ENCODE measurements around the gene SFR1.

The SFR1 gene

GRCh38 chr10:104104418-104104817 is 17.6 kb upstream of the SFR1 start:
- in situ Hi-C loops (cut with MboI; ENCODE audit: low sequenced_read_pairs) = no loop called here

GRCh38 chr10:104104926-104105325 is 17.0 kb upstream of the SFR1 start:
- in situ Hi-C loops (cut with MboI; ENCODE audit: low sequenced_read_pairs) = no loop called here

- in situ Hi-C loops (cut with MboI; ENCODE audit: low sequenced_read_pairs) = no loop called here
Observed at GRCh38 chr10:104109908-104110662, 11.9 kb upstream of the SFR1 start.

- in situ Hi-C loops (cut with MboI; ENCODE audit: low sequenced_read_pairs) = no loop called here
Observed at GRCh38 chr10:104113376-104113956, 8.5 kb upstream of the SFR1 start.

- in situ Hi-C loops (cut with MboI; ENCODE audit: low sequenced_read_pairs) = no loop called here
Observed at GRCh38 chr10:104117839-104118323, 4.1 kb upstream of the SFR1 start.

GRCh38 chr10:104119996-104120395 is 2.0 kb upstream of the SFR1 start:
- in situ Hi-C loops (cut with MboI; ENCODE audit: low sequenced_read_pairs) = no loop called here

- in situ Hi-C loops (cut with MboI; ENCODE audit: low sequenced_read_pairs) = no loop called here
Observed at GRCh38 chr10:104120512-104120902, 1.5 kb upstream of the SFR1 start.

- in situ Hi-C loops (cut with MboI; ENCODE audit: low sequenced_read_pairs) = no loop called here
Observed at GRCh38 chr10:104120903-104121484, 977 bp upstream of the SFR1 start.

GRCh38 chr10:104122225-104123107 is 495 bp downstream of the SFR1 start:
- in situ Hi-C loops (cut with MboI; ENCODE audit: low sequenced_read_pairs) = no loop called here

GRCh38 chr10:104123397-104123796 is 1.4 kb downstream of the SFR1 start:
- in situ Hi-C loops (cut with MboI; ENCODE audit: low sequenced_read_pairs) = no loop called here

- in situ Hi-C loops (cut with MboI; ENCODE audit: low sequenced_read_pairs) = no loop called here
Observed at GRCh38 chr10:104127411-104127810, 5.4 kb downstream of the SFR1 start.

GRCh38 chr10:104128214-104128613 is 6.2 kb downstream of the SFR1 start:
- in situ Hi-C loops (cut with MboI; ENCODE audit: low sequenced_read_pairs) = no loop called here

GRCh38 chr10:104130041-104130440 is 8.1 kb downstream of the SFR1 start:
- in situ Hi-C loops (cut with MboI; ENCODE audit: low sequenced_read_pairs) = no loop called here

GRCh38 chr10:104138131-104138530 is 16.2 kb downstream of the SFR1 start:
- in situ Hi-C loops (cut with MboI; ENCODE audit: low sequenced_read_pairs) = no loop called here

- in situ Hi-C loops (cut with MboI; ENCODE audit: low sequenced_read_pairs) = no loop called here
Observed at GRCh38 chr10:104139221-104139620, 17.2 kb downstream of the SFR1 start.

GRCh38 chr10:104142081-104142480 is 20.1 kb downstream of the SFR1 start:
- in situ Hi-C loops (cut with MboI; ENCODE audit: low sequenced_read_pairs) = no loop called here

- in situ Hi-C loops (cut with MboI; ENCODE audit: low sequenced_read_pairs) = no loop called here
Observed at GRCh38 chr10:104143829-104144228, 21.9 kb downstream of the SFR1 start.

GRCh38 chr10:104144931-104145330 is 23.0 kb downstream of the SFR1 start:
- in situ Hi-C loops (cut with MboI; ENCODE audit: low sequenced_read_pairs) = no loop called here

- in situ Hi-C loops (cut with MboI; ENCODE audit: low sequenced_read_pairs) = no loop called here
Observed at GRCh38 chr10:104146882-104147281, 24.9 kb downstream of the SFR1 start.

- in situ Hi-C loops (cut with MboI; ENCODE audit: low sequenced_read_pairs) = no loop called here
Observed at GRCh38 chr10:104150139-104150538, 28.2 kb downstream of the SFR1 start.

- in situ Hi-C loops (cut with MboI; ENCODE audit: low sequenced_read_pairs) = no loop called here
Observed at GRCh38 chr10:104151737-104152136, 29.8 kb downstream of the SFR1 start.

All from hTERT RPE-1 (cell line).